NB4 (cell line): ENCODE data around the gene TTR.

Experiments used
- MYC ChIP-seq: IDR thresholded peaks from 2 replicates; pipeline ENCODE4 v1.6.1; 2011; ENCODE audit warnings: low read depth, low read length
- POLR2A ChIP-seq: IDR thresholded peaks from 2 replicates; pipeline ENCODE4 v1.6.1; 2011; ENCODE audit warnings: mild to moderate bottlenecking; ENCODE audit not compliant: insufficient read length; ENCODE audit errors: extremely low read depth
- TF ChIP-seq, protein P1 (sequence below): IDR thresholded peaks from one replicate; pipeline ENCODE4 v1.5.1; 2012; ENCODE audit warnings: low read depth, low read length
- TF ChIP-seq, protein P2 (sequence below): IDR thresholded peaks from 2 replicates; pipeline ENCODE4 v1.6.1; 2011; ENCODE audit warnings: low read depth, low read length

DNA sequence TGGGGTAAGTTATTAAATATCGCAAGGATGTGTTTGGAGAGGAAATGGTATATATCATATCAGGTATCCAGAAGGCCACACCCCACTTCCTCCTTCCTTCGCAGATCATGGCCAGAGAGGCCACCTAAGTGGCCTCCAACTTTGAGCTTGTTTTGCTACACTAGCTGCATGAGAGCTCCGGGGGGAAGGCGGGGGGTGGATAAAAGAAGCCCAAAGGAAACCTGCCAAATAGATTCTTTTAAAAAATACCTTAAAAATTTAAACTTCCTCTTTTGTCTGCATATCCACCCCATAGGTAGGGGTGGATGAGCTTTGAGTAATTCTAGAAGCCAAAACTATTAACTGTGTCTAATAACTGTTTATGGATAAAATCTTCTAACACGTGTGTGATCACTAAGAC is 5.7 kb upstream of the TTR start:
- no peak for TF ChIP-seq POLR2A
- TF ChIP-seq, protein P1, sequence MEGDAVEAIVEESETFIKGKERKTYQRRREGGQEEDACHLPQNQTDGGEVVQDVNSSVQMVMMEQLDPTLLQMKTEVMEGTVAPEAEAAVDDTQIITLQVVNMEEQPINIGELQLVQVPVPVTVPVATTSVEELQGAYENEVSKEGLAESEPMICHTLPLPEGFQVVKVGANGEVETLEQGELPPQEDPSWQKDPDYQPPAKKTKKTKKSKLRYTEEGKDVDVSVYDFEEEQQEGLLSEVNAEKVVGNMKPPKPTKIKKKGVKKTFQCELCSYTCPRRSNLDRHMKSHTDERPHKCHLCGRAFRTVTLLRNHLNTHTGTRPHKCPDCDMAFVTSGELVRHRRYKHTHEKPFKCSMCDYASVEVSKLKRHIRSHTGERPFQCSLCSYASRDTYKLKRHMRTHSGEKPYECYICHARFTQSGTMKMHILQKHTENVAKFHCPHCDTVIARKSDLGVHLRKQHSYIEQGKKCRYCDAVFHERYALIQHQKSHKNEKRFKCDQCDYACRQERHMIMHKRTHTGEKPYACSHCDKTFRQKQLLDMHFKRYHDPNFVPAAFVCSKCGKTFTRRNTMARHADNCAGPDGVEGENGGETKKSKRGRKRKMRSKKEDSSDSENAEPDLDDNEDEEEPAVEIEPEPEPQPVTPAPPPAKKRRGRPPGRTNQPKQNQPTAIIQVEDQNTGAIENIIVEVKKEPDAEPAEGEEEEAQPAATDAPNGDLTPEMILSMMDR, result no peak
- TF ChIP-seq, protein P2, sequence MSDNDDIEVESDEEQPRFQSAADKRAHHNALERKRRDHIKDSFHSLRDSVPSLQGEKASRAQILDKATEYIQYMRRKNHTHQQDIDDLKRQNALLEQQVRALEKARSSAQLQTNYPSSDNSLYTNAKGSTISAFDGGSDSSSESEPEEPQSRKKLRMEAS, result no peak
- TF ChIP-seq MYC, result no peak
